GM13977 (cell line): Measurements from ENCODE around the gene INCA1.

Source experiments
- DNase-seq: peaks from one replicate; pipeline ENCODE4 v3.0.0; 2012; ENCODE audit warnings: low spot score
- CTCF ChIP-seq: IDR thresholded peaks from 2 replicates; pipeline ENCODE4 v1.5.1; 2012; ENCODE audit warnings: mild to moderate bottlenecking, control low read depth; ENCODE audit not compliant: insufficient read depth; ENCODE audit errors: extremely low read depth, missing control alignments
- in situ Hi-C: fragments of 300-500 bp; cut with MboI; formaldehyde crosslinking; loops from one replicate; pipeline ENCODE4 v1.12.0; 2022; ENCODE audit warnings: low sequenced_read_pairs, low pct_unique_long_range_greater_than_20kb, mixed read lengths, inconsistent platforms; ENCODE audit not compliant: unreplicated experiment

INCA1 gene

GRCh38 chr17:4972322-4972721 is 25.0 kb downstream of the INCA1 start:
- in situ Hi-C loops = no loop called here
- no peak for DNase-seq
- no peak for TF ChIP-seq CTCF

- in situ Hi-C loops = no loop called here
- DNase-seq = no peak
- no peak for TF ChIP-seq CTCF
Observed at GRCh38 chr17:4971826-4972225, 25.5 kb downstream of the INCA1 start.

GRCh38 chr17:4970273-4970672 is 27.0 kb downstream of the INCA1 start:
- DNase-seq = no peak
- in situ Hi-C loops = no loop called here
- no peak for TF ChIP-seq CTCF

GRCh38 chr17:4969551-4970173 is 27.7 kb downstream of the INCA1 start:
- in situ Hi-C loops = loop anchor here (10.0 kb wide), 1 partner anchor 95 kb away; no protein-coding TSS in a partner anchor
- no peak for TF ChIP-seq CTCF
- DNase-seq = no peak

GRCh38 chr17:4969047-4969550 is 28.2 kb downstream of the INCA1 start:
- in situ Hi-C loops = loop anchor here (10.0 kb wide), 1 partner anchor 96 kb away; no protein-coding TSS in a partner anchor
- no peak for TF ChIP-seq CTCF
- no peak for DNase-seq

GRCh38 chr17:4968486-4969046 is 28.8 kb downstream of the INCA1 start:
- TF ChIP-seq CTCF = no peak
- DNase-seq = peak; percentile 40
- in situ Hi-C loops = loop anchor here (10.0 kb wide), 1 partner anchor 96 kb away; no protein-coding TSS in a partner anchor
